DND-41 (cell line): Measurements from ENCODE around the gene KSR1.

Source experiments
- ATAC-seq: fragments of 200-7000 bp; cut with Tn5 transposase; 3 replicates; pipeline ENCODE4 v1.9.1; 2021; ENCODE audit warnings: low read depth; ENCODE audit not compliant: insufficient read depth
- DNase-seq: peaks from one replicate; pipeline ENCODE4 v3.0.0-alpha.2; 2020
- H2AFZ ChIP-seq: 2 replicates; pipeline ENCODE4 v1.6.0; 2012; ENCODE audit warnings: low read depth, low read length
- H3K27ac ChIP-seq: 2 replicates; pipeline ENCODE4 v1.5.1; 2012; ENCODE audit warnings: low read length, inconsistent platforms
- H3K27me3 ChIP-seq: fragments of 200-600 bp; sonication (generic); 2 replicates; pipeline ENCODE4 v1.6.0; 2012; ENCODE audit warnings: low read length, mild to moderate bottlenecking, inconsistent platforms; ENCODE audit not compliant: insufficient read depth, poor library complexity
- H3K36me3 ChIP-seq: 2 replicates; pipeline ENCODE4 v1.5.1; 2012; ENCODE audit warnings: low read length, inconsistent platforms; ENCODE audit not compliant: insufficient read depth
- H3K4me1 ChIP-seq: 2 replicates; pipeline ENCODE4 v1.5.1; 2012; ENCODE audit warnings: mild to moderate bottlenecking, low read length; ENCODE audit not compliant: insufficient read depth
- H3K4me2 ChIP-seq: 2 replicates; pipeline ENCODE4 v1.6.0; 2012; ENCODE audit warnings: mild to moderate bottlenecking, moderate library complexity, low read length, inconsistent platforms; ENCODE audit not compliant: insufficient read depth
- H3K4me3 ChIP-seq, 2 experiments: fragments of 200-600 bp in 1 of 2; shearing (Covaris generic) in 1 of 2; 2 replicates each; pipeline ENCODE4 v1.5.1; 2012 to 2016; ENCODE audit warnings: inconsistent platforms in 2 of 2, low read length in 2 of 2, mild to moderate bottlenecking in 2 of 2, low read depth in 1 of 2, moderate library complexity in 1 of 2
- H3K79me2 ChIP-seq: 2 replicates; pipeline ENCODE4 v1.6.0; 2012; ENCODE audit warnings: low read length, inconsistent platforms; ENCODE audit not compliant: insufficient read depth
- H3K9ac ChIP-seq: 2 replicates; pipeline ENCODE4 v1.6.0; 2012; ENCODE audit warnings: low read depth, mild to moderate bottlenecking, inconsistent platforms, low read length, moderate library complexity
- H3K9me3 ChIP-seq: 2 replicates; pipeline ENCODE4 v1.5.1; 2012; ENCODE audit warnings: low read length, moderate library complexity, mild to moderate bottlenecking, inconsistent platforms; ENCODE audit not compliant: insufficient read depth, severe bottlenecking
- H4K20me1 ChIP-seq: 2 replicates; pipeline ENCODE4 v1.6.0; 2012; ENCODE audit warnings: low read length; ENCODE audit not compliant: insufficient read depth
- CTCF ChIP-seq: IDR thresholded peaks from 2 replicates; pipeline ENCODE4 v1.5.1; 2012; ENCODE audit warnings: borderline replicate concordance, low read length, moderate library complexity, mild to moderate bottlenecking; ENCODE audit not compliant: poor library complexity, severe bottlenecking; ENCODE audit errors: extremely low read depth
- EZH2 ChIP-seq: IDR thresholded peaks from 3 replicates; pipeline ENCODE4 v1.6.1; 2012; ENCODE audit warnings: borderline replicate concordance, low read depth, mild to moderate bottlenecking, moderate library complexity, low read length, inconsistent platforms; ENCODE audit not compliant: severe bottlenecking

Gene KSR1

GRCh38 chr17:27597188-27597580 lies 140.9 kb downstream of the KSR1 start:
- Histone ChIP-seq H3K36me3 (no peaks in the 10 kb centered on the region), H3K27ac (no peak overlapping the region), H3K9ac (no peak overlapping the region), H2AFZ (no peak overlapping the region), H3K27me3 (no peaks in the 10 kb centered on the region), H3K79me2 (no peaks in the 10 kb centered on the region), H3K4me2 (no peak overlapping the region), H3K4me3 (no peak overlapping the region), H3K9me3 (no peaks in the 10 kb centered on the region), H3K4me1 (no peaks in the 10 kb centered on the region), H4K20me1 (no peaks in the 10 kb centered on the region)
- no peak for TF ChIP-seq CTCF
- ATAC-seq: no peak
- no peak for DNase-seq

DNA sequence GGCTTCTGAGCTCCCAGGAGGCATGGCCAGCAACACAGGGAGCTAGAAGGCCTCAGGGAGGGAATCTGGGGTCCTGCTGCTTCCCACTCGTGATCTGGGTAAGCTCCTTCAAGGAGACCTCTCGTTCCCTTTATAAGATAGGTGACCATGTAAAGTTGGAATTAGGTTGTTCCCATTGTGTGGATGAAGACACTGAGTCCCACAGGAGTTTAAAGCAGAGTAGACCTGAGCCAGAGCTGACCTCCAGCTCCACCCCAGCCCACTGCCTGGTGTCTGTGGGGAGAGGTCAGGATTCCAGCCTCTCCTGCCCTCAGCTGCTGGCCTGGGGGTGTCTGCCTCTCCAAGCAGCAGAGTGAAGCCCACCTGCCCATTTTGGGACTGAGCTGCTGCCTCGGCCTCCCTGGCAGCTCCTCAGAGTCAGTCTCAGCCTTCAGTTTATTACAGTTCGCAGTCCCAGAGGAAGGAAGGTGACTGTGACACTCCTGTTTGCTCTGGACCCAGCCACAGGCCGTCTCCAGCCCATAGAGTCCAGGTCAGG lies 141.6 kb downstream of the KSR1 start:
- no peaks in the 10 kb centered on the region for H3K27me3 ChIP-seq
- H3K9me3 ChIP-seq: no peaks in the 10 kb centered on the region
- H3K36me3 ChIP-seq: no peaks in the 10 kb centered on the region
- no peak for DNase-seq
- ATAC-seq: no peak
- no peak overlapping the region for H3K27ac ChIP-seq
- H3K79me2 ChIP-seq: no peaks in the 10 kb centered on the region
- no peak overlapping the region for H3K4me2 ChIP-seq
- no peaks in the 10 kb centered on the region for H3K4me1 ChIP-seq
- TF ChIP-seq EZH2 (no peak), CTCF (no peak)
- H2AFZ ChIP-seq: no peak overlapping the region
- no peak overlapping the region for H3K9ac ChIP-seq
- no peak overlapping the region for H3K4me3 ChIP-seq
- no peaks in the 10 kb centered on the region for H4K20me1 ChIP-seq

- Histone ChIP-seq H2AFZ (no peak overlapping the region), H3K4me3 (no peak overlapping the region), H3K9ac (no peak overlapping the region)
These were observed 142.2 kb downstream of the KSR1 start for GRCh38 chr17:27598337-27599050.

More at GRCh38 chr17:27598337-27599050, 142.2 kb downstream of the KSR1 start:
- no peaks in the 10 kb centered on the region for H3K36me3 ChIP-seq
- no peaks in the 10 kb centered on the region for H3K27me3 ChIP-seq
- DNase-seq: no peak
- no peaks in the 10 kb centered on the region for H3K9me3 ChIP-seq
- no peak overlapping the region for H3K4me2 ChIP-seq
- ATAC-seq: no peak
- H3K27ac ChIP-seq: no peak overlapping the region
- TF ChIP-seq EZH2: no peak
- TF ChIP-seq CTCF: no peak
- no peaks in the 10 kb centered on the region for H3K79me2 ChIP-seq
- no peaks in the 10 kb centered on the region for H4K20me1 ChIP-seq
- H3K4me1 ChIP-seq: peaks cover 3% of the 10 kb centered on the region; the same call in 1 of the 2 replicates
